ENCODE measurements around the gene MPPED1.

The MPPED1 gene

DNA sequence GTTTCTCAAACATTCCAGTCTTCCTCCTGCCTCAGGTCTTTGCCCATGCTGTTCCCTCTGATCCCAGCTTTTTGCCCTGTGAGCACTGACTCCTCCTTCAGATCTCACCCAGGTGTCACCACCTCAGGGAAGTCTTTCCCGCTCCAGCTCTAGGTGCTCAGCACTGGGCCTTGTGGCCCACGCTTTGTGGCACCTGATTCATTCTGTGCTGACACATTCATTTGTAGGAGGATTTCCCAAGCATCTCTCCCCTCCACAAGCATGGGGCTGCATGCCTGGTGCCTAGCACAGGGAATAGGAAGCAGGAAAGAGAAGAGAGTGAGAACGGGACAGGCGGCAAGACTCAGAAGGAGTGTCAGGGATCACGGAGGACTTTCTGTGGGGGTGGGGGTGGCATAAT is 17.6 kb downstream of the MPPED1 start:
- no peak for DNase-seq (ENCODE audit: low read depth in 2 of 2)

DNA sequence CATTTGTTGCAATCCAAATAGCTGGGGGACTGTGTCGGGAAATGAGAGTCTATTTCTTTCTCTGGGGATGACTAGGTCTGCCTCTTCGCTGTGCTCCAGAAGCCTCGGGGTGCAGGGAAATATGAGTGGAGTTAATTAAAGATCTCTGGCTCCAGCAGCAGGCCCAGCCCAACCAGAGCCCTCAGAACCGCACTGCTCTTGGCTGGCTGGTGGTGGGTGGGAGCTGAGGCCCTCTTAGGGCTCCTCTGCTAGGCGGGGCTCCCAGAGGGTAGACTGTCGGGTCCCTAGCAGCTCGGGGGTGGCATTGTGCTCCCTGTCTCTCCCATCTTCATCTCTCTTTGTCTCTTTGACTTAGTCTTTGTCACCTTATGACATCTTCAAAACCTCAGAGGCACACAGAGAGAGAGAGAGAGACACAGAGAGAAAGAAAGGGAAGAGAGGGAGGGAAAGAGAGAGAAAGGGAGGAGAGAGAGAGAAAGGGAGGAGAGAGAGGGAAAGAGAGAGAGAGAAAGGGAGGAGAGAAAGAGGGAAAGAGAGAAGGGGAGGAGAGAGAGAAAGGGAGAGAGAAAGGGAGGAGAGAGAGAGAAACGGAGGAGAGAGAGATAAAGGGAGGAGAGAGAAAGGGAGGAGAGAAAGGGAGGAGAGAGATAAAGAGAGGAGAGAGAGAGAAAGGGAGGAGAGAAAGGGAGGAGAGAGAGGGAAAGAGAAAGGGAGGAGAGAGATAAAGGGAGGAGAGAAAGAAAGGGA is 20.2 kb downstream of the MPPED1 start:
- DNase-seq (ENCODE audit: low read depth in 2 of 2) = no peak

DNA sequence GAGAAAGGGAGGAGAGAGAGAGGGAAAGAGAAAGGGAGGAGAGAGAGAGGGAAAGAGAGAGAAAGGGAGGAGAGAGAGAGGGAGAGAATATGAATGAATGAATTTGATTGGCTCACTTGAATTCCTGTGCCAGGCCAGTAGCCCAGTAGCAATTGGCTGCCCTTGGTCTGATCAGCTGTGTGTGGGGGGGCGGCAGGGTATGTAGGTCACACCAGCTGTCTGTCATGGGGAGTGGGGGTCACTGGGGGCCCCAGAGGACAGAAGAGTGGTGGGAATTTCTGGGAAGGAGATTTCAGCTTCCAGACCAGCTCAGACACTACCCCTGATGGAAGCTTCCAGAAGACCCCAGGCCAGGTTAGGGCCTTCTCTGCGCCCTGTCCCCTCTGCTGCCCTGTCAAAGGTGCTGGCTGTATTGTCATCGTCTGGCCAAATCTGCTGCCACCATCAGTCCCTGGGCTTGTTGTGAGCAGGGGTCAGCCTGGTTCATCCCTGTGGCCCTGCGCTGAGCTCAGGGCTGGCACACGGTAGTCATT is 21.1 kb downstream of the MPPED1 start:
- DNase-seq (ENCODE audit: low read depth in 2 of 2) = no peak

DNA sequence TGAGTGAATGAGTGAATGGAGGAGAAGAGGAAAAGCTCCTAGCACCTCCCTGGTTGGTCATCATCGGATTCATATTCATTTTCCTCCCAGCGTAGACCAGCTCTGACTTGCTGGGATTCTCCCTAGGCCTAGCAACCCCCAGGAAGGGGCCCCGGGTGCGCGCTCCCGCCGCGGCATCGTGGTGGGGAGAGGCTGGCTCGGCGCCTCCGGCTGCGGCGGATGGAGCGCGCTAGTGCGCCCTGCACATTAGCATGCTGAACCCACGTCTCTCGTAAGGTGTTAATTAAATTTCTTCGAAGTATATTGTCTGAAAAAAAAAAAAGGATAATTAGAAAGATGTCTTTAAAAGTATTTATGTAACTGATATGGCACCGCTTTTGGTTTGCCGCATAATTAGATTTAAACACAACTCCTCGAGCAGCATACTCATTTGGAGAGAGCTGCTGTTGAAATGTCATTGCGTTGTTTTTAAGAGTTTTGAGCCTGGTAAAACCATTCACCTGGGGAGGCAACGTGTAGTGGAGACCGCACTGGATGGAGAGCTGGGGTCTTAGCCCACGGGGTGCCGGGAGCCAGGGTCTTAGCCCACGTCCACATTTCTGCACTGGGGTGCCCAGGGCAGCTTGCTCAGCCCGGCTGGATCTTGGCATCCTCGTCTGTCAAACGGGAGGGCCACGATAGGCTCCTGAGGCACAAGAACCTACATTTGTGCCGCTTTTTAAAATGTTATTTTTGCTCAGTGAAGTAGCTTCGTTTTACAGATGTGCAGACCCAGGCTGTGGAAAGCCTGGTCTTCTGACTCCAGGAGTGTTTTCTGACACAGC is 21.8 kb downstream of the MPPED1 start:
- no peak for DNase-seq (ENCODE audit: low read depth in 2 of 2)

DNA sequence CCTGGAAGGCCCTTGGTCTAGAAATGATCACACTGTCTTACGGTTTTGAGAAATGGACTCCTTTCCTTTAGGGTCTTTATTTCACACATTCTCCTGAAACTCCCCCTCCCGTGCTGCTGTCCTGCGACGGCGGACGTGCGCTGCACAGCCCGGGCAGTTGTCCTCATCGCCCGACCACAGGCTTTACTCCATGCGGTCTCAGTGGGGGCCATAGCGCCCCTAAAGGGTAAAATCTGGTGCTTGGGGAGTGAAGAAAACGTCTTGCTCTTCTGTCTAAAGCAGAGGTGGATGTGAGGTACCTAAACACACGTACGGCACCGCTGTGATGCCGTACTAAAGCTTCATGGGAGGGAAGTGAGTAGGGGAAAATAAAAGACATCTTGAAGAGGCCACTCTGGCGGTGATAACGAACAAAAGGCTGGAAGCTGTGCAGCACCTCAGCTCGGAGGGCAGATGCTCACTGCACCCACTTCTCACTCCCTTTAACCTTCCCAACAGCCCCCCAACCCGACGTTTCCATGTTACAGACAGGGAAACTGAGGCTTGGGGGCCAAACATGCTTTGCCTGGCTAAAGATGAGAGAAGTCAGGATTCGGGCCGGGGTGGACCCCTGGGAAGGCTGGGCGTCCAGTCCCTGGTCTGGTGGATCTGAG is 22.6 kb downstream of the MPPED1 start:
- no peak for DNase-seq (ENCODE audit: low read depth in 2 of 2)

DNA sequence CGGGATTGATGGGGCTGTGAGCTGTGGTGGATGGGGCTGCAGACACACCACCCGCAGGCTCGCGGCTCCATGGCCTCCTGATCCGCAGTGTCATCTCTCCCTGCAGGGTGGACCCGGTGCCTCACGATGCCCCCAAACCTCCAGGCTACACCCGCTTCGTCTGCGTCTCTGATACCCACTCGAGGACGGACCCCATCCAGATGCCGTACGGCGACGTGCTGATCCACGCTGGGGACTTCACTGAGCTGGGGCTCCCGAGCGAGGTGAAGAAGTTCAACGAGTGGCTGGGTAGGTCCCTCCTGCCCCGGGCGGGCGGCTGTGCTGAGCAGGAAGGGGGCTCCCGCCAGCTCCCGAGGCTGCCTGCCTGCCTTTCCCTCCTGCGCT is 23.1 kb downstream of the MPPED1 start:
- no peak for DNase-seq (ENCODE audit: low read depth in 2 of 2)

DNA sequence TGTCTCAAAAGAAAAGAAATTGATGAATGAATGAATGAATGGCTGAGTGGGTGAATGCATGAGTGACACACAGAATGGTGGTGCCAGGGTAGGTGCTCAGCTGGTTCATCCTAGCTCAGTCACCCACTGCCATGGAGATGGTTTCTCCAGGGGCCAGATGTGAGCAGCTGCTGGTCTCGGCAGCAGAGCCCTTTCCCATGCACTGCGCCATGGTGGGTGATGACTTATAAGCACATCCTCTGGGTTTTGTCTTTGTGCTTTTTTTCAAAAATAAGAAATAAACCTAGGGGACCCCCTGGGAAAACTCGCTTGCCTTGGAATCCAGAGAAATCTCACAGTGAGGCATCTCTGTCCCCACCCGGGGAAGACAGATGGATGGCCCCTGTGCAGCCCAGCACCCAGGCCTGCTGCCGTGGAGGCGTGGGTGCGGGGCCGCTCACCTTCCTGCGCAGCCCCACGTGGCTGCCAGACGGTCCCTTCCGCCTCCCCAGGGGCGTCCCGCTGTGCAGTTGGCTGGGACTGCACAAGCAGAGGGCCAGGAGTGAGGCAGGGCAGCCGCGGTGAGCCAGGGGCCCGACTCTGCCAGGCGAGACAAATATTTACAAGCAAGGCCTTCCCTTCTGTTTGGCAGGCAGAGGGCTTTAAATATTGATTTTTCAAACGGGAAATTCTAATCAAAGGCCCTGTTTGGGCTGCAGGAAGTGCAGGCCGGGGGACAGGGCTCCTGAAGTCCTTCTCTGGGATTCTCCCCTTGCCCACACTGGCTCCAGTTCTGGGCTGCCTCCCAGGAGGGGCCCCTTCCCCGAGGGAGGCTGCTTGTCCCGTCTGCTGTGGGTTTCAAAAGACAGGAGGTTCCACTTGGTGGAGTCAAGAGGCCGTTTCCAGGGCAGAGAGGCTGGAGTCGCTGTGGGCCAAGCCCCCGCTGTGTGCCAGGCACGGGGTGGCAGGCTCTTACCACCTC is 24.3 kb downstream of the MPPED1 start:
- no peak for DNase-seq (ENCODE audit: low read depth in 2 of 2)

DNA sequence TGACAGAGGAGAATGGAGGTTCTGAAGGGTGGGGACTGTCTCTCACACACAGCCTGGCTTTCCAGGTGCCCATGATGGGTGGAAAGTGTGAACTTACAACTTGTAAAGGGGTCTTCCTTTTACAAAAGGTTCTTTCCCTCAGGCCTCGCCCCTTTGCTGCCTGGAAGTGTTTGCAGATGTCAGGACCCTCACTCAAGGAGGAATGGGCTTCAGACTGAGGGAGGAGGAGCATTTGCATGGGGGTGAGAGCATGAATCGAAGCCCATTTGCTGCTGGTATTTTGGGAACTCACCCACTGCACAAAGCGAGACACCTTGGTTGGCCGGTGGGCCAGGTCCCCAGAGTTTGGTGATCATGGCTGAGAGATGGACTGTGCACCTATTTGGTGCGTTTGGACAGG is 25.1 kb downstream of the MPPED1 start:
- no peak for DNase-seq (ENCODE audit: low read depth in 2 of 2)

DNA sequence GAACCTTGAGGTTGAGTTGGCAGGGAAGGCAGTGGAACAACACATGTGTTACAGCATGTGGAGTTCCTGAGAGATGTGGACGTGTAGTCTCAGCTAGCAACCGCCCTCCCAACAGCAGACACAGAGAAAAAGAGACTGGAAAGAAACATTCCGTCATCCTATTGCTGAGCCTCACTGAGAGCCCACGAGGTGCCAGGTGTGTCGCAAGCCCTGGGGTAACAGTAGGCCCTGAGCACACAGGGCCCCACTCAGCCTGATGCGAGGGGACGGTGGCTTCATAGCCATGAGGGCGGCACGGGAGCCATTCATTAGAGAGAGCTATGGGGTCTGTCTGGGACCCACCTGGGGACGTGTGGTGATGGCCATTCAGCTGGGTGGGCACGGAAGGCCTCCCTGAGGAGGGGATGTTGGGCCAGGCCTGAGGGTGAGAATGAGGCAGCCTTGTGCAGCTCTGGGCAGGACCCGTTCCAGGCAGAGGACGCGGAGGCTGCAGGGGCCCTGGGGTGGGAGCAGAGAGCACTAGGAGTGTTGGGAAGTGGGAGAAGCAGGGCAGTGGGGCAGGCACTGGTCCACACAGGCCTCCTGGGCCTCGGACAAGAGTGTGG is 26.2 kb downstream of the MPPED1 start:
- DNase-seq (ENCODE audit: low read depth in 2 of 2) = no peak

DNA sequence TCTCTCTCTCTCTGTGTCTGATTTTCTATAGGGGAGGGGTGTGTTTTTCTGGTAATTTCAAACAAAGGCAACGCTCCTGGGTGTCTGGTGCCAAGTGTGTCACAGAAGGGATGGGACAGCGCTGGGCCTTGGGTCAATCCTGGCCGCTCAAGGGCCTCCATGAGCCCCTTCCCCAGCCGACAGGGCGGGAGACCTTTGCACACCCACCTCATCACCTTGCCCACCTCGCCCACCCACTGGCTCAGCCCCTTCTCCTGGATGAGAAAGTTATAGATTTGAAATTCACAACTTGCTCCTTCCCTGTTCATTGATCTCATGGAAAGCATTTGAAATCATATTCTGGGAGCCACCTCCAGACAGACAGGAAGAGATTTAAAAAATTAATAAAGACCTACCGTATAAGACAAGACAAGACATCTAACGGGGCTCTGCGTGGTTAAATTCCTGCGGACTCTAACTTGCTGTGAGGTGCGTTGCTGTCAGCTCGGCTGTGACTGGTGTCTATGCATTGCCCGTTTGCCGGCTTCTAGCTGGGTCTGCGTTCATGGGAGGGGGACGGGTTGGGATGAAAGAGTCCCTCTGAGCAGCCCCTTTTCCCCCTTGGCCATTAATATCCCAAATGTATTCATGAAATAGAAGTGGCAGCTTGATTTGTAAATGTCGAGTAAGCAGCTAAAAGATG is 27.0 kb downstream of the MPPED1 start:
- DNase-seq (ENCODE audit: low read depth in 2 of 2) = no peak

DNA sequence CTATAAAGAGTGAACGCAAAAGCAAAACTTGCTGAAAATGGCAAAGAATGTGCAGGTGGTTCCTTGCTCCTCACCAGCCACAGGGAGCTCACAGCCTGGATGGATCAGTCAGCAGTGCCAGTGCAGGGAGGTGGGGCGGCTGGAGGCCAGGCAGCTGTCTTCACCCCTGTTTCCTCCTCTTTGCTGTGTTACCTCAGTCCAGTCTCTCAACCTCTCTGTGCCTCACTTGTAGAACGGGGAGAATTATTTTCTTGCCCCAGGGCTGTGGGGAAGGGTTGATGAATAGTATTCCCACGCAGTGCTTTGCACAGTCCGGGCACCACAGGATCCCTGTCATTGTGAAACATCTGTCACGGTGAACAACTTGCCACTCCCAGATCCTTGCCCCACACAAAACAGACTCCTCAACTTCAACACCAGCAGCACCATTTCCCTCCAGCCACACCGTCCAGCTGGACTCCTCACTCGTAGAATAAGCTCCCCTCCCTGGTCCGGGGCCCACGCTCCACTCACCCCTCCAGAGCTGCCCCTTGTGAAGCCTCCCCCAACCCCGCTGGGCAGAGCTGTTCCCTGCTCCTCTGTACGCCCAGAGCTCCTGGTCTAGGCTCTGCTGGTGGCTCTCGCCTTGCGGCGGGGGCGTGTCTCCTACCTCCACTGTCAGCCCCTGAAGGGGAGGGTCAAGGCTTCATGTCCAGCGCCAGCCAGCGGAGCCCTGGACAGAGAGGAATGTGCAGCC is 27.7 kb downstream of the MPPED1 start:
- no peak for DNase-seq (ENCODE audit: low read depth in 2 of 2)

DNA sequence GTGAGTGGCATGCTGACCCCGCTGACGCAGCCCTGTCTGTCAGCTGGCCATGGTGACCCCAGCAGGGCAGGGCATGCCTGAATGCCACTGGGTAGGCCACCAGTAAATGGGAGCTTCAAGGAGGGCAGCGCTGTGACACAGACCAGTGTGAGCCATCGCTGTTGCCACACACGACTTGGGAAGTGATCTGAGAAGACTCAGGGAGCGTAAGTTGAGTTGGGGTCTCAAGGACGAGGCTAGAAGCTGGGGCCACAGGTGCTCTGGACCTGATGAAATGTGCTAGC is 28.2 kb downstream of the MPPED1 start:
- DNase-seq (ENCODE audit: low read depth in 2 of 2) = no peak

DNA sequence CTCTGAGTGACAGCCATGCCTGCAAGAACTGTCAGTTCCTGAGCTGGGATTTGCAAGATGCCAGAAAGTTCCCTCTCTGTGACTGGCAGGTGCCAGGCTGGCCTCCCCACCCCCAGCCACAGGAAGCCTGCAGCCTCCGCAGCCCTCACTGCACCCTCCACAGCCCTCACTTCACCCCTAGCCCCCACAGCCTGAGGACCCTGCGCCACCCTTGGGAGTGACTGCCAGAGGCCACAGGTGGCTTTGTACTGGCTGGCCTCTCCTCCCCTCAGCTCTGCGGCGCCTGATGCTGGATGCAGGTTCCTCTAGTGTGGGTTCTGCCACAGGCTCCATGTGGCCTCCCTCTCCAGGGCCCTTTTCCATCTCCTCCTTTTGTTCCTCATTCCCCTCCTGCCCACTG is 28.7 kb downstream of the MPPED1 start:
- DNase-seq (ENCODE audit: low read depth in 2 of 2) = no peak

DNA sequence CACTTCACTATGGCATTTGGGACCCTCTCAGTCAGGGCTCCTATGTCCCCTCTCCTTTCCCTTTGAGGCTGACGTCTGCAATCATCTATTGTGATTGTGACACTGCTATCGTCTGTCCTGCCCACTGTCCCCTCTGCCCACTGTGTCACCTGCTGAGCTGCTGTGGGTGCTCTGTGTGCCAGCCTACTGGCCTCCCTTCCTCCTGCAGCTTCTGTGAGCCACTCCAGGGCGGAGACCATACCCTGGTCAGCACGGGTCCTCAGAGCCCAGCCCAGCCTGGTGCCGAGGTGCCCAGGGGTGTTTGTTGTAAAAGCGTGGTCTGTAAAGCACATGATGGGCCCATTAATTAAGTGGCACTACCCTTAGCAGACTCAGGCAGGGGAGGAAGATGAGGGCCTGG is 29.4 kb downstream of the MPPED1 start:
- no peak for DNase-seq (ENCODE audit: low read depth in 2 of 2)

DNA sequence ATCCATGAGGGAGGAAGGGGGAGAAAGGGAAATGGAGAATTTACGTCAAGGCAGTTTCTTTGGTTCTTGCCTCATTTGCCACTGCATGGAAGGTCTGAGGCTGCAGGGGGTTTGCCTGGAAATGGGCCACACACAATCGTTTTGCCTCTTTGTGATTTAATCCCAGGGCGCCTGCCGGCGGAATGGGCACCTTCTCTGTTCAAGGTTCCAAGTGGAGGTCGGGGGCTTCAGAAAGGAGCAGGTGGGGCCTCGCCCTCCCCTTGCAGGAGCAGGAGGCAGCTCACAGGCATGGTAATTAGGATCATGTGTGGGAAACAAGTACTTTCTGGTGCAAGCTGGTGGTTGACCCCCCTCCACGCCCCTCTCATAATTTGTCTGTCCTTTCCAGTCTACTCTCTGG is 29.9 kb downstream of the MPPED1 start:
- no peak for DNase-seq (ENCODE audit: low read depth in 2 of 2)

DNA sequence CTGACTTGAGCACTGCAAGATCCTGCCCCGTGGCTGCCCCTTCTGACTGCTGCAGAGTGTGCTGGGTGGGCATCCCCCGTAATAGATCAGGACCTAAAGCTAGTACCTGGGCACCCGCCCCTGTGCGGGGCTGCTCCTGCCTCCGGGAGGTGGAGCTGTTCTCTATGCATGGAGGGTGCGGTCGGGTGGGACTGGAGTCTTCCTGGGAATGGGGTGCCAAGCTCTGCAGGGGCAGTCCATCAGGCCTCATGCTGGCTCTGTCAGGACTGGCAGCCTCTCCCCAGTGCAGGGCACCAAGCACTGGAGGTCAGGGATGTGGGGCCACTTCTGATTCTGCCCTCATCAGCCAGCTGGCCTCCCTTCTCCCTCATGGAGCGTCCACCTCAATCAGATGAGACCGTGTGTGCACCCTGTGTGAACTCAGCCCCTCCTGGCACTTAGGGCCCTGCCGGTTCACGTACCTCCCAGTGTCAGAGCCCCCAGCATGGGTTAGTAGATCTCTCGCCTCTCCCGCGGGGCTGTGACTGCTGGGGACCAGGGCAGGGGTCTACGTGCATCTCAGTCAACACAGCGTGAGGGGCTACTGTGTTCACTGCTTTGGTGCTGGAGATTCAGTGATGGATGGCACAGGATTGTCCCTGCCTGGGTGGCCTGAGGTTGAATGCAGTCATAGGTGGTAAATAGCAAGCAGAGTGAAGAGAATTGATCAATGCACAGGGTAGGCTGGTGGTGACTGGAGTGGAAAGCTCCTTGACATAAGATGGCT is 30.8 kb downstream of the MPPED1 start:
- DNase-seq (ENCODE audit: low read depth in 2 of 2) = no peak

DNA sequence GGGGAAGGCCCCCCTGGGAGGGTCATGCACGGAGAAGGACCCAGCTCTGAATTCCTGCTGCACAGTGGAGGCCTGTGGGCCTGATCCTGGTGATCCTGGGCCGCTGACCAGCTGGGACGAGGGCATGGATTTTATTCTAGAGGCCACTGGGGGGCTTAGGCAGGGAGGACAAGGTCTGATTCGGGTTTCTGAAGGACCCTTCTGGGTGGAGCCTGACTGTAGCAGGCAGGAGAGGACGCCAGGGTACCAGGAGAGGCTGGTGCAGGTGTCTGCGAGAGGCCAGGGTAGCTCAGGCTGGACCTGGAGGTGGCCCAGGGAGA is 31.3 kb downstream of the MPPED1 start:
- no peak for DNase-seq (ENCODE audit: low read depth in 2 of 2)

DNA sequence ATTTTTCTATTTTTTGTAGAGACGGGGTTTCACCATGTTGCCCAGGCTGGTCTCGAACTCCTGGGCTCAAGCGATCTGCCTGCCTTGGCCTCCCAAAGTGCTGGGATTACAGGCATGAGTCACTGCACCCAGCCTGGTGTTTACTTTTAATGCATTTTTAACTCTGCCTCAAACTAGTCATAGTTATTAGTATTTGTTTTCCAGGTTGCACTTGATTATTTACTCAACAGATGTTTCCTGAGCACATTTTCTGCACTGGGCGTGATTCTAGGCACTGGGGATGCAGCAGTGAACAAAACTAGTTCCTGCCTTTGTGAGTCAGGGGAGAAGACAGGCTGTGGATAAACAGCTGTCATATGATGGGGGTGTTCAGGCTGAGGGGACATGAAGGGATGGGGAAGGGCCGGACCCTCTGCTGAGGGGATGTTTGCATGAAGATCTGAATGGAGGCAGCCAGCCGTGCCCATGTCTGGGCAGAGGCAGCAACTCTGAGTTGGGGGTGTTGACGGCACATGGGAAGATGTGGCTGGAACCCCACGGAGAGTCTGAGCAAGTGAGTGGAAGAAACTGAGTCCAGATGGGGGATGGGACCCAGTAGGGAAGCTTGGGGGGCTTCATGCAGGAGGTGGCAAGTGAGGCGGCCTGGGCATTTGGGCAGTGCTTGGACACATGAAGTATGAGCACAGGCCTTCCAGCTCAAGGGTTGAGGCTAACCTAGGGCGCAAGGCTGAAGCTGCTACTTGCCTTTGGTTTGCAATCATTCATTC is 34.4 kb downstream of the MPPED1 start:
- DNase-seq (ENCODE audit: low read depth in 2 of 2) = no peak

DNA sequence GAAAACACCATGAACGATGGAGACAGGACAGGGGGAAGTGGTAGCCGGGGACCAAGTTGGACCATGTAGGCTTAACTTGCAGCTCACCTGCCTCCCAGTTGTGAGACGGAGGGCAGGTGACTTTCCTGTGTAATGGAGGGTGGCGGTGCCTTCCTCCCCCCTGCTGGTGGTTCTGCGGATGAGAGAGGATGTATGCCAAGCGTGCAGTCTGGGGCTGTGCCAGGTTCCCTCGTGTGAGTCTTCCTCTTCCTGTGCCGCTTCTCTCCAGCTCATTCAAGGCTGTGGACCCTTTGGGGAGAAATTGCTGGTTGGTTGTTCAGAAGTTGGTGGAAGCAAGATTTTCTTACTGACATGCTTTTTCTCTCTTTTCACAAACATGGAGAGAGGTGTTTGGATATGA is 35.1 kb downstream of the MPPED1 start:
- DNase-seq (ENCODE audit: low read depth in 2 of 2) = no peak
